ENCODE measurements around the gene PAX2.

Gene PAX2

DNA sequence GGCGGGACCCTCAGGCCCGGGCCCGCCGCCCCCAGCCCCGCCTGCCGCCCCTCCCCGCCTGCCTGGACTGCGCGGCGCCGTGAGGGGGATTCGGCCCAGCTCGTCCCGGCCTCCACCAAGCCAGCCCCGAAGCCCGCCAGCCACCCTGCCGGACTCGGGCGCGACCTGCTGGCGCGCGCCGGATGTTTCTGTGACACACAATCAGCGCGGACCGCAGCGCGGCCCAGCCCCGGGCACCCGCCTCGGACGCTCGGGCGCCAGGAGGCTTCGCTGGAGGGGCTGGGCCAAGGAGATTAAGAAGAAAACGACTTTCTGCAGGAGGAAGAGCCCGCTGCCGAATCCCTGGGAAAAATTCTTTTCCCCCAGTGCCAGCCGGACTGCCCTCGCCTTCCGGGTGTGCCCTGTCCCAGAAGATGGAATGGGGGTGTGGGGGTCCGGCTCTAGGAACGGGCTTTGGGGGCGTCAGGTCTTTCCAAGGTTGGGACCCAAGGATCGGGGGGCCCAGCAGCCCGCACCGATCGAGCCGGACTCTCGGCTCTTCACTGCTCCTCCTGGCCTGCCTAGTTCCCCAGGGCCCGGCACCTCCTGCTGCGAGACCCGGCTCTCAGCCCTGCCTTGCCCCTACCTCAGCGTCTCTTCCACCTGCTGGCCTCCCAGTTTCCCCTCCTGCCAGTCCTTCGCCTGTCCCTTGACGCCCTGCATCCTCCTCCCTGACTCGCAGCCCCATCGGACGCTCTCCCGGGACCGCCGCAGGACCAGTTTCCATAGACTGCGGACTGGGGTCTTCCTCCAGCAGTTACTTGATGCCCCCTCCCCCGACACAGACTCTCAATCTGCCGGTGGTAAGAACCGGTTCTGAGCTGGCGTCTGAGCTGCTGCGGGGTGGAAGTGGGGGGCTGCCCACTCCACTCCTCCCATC is 82.7 kb downstream of the PAX2 start:
- Histone ChIP-seq H3K4me3 (ENCODE audit: low read length) (no peak overlapping the region), H3K9ac (ENCODE audit: low read length) (no peak overlapping the region), H3K9me3 (ENCODE audit: control insufficient read depth, low read length) (no peaks in the 10 kb centered on the region), H3K27me3 (replicated peaks; ENCODE audit: control insufficient read depth, insufficient read depth, low read length) (peaks cover 63% of the 10 kb centered on the region), H3K4me1 (ENCODE audit: control insufficient read depth, insufficient read depth, low read length) (peaks cover 7% of the 10 kb centered on the region), H3K36me3 (ENCODE audit: control insufficient read depth, insufficient read depth, low read length, severe bottlenecking) (no peaks in the 10 kb centered on the region)
- peak; percentile 40 for DNase-seq (ENCODE audit: low read depth)

- Histone ChIP-seq H3K4me3 (ENCODE audit: low read length) (peak overlapping the region; percentile 50), H3K27me3 (replicated peaks; ENCODE audit: control insufficient read depth, insufficient read depth, low read length) (peaks cover 61% of the 10 kb centered on the region), H3K9me3 (ENCODE audit: control insufficient read depth, low read length) (no peaks in the 10 kb centered on the region), H3K36me3 (ENCODE audit: control insufficient read depth, insufficient read depth, low read length, severe bottlenecking) (no peaks in the 10 kb centered on the region), H3K4me1 (ENCODE audit: control insufficient read depth, insufficient read depth, low read length) (peaks cover 7% of the 10 kb centered on the region), H3K9ac (ENCODE audit: low read length) (no peak overlapping the region)
- no peak for DNase-seq (ENCODE audit: low read depth)
These were observed 83.3 kb downstream of the PAX2 start for GRCh38 chr10:100828738-100829096.

- Histone ChIP-seq H3K27me3 (replicated peaks; ENCODE audit: control insufficient read depth, insufficient read depth, low read length) (peaks cover 59% of the 10 kb centered on the region), H3K9ac (ENCODE audit: low read length) (no peak overlapping the region), H3K4me1 (ENCODE audit: control insufficient read depth, insufficient read depth, low read length) (peaks cover 7% of the 10 kb centered on the region), H3K4me3 (ENCODE audit: low read length) (peak overlapping the region; percentile 50), H3K9me3 (ENCODE audit: control insufficient read depth, low read length) (no peaks in the 10 kb centered on the region), H3K36me3 (ENCODE audit: control insufficient read depth, insufficient read depth, low read length, severe bottlenecking) (no peaks in the 10 kb centered on the region)
- DNase-seq (ENCODE audit: low read depth): peak; percentile 19
These were observed 83.9 kb downstream of the PAX2 start for GRCh38 chr10:100829097-100829870.

GRCh38 chr10:100829933-100830727 is 84.7 kb downstream of the PAX2 start:
- H3K27me3 ChIP-seq (replicated peaks; ENCODE audit: control insufficient read depth, insufficient read depth, low read length): peaks cover 62% of the 10 kb centered on the region

DNA sequence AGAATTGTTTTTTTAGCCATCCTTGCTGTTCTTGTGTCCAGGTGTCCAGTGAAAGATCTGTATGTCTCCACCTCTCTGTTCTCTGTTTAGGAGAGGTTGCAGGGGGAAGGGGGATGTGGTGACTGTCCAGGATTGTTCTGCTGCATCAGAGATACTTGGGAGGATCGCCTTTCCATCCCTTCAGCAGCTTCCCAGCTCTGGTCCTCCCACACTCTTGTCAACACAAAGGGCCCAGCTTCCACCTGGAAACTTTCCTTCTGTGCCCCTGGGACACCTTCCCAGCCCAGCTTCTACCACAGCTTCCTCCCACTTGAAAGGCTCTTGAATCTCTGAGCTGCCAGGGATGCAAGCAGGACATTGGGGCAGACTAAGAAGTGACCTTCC is 85.3 kb downstream of the PAX2 start:
- Histone ChIP-seq H3K36me3 (ENCODE audit: control insufficient read depth, insufficient read depth, low read length, severe bottlenecking) (no peaks in the 10 kb centered on the region), H3K4me1 (ENCODE audit: control insufficient read depth, insufficient read depth, low read length) (peaks cover 7% of the 10 kb centered on the region), H3K9ac (ENCODE audit: low read length) (no peak overlapping the region), H3K4me3 (ENCODE audit: low read length) (no peak overlapping the region), H3K27me3 (replicated peaks; ENCODE audit: control insufficient read depth, insufficient read depth, low read length) (peaks cover 64% of the 10 kb centered on the region), H3K9me3 (ENCODE audit: control insufficient read depth, low read length) (no peaks in the 10 kb centered on the region)
- no peak for DNase-seq (ENCODE audit: low read depth)

More at GRCh38 chr10:100829933-100830727, 84.7 kb downstream of the PAX2 start:
- Histone ChIP-seq H3K4me3 (ENCODE audit: low read length) (no peak overlapping the region), H3K36me3 (ENCODE audit: control insufficient read depth, insufficient read depth, low read length, severe bottlenecking) (no peaks in the 10 kb centered on the region), H3K9me3 (ENCODE audit: control insufficient read depth, low read length) (no peaks in the 10 kb centered on the region), H3K9ac (ENCODE audit: low read length) (no peak overlapping the region), H3K4me1 (ENCODE audit: control insufficient read depth, insufficient read depth, low read length) (peaks cover 7% of the 10 kb centered on the region)
- no peak for DNase-seq (ENCODE audit: low read depth)

DNA sequence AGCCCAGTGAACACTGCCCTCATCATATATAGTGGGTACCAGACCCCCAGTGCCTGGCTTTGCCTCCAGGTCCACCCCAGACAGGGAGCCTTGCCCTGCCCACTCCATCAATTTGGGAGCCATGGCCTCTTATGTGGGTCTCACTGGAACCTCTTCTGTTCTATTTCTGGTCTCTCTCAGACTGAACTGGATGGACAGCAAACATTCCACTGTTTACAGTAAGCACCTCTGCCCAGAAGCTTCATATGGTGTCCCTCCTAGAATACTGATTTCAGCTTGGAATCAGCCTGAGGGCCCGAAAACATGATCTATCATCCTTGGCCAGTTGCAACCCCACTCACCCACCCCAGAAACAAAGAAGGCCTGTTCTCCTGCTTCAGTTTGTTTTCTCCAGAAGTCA is 86.4 kb downstream of the PAX2 start:
- Histone ChIP-seq H3K4me3 (ENCODE audit: low read length) (no peak overlapping the region), H3K36me3 (ENCODE audit: control insufficient read depth, insufficient read depth, low read length, severe bottlenecking) (no peaks in the 10 kb centered on the region), H3K4me1 (ENCODE audit: control insufficient read depth, insufficient read depth, low read length) (peaks cover 7% of the 10 kb centered on the region), H3K27me3 (replicated peaks; ENCODE audit: control insufficient read depth, insufficient read depth, low read length) (peaks cover 65% of the 10 kb centered on the region), H3K9me3 (ENCODE audit: control insufficient read depth, low read length) (no peaks in the 10 kb centered on the region), H3K9ac (ENCODE audit: low read length) (no peak overlapping the region)
- DNase-seq (ENCODE audit: low read depth): no peak

GRCh38 chr10:100835810-100836209 is 90.4 kb downstream of the PAX2 start:
- Histone ChIP-seq H3K27me3 (replicated peaks; ENCODE audit: control insufficient read depth, insufficient read depth, low read length) (peaks cover 77% of the 10 kb centered on the region), H3K4me1 (ENCODE audit: control insufficient read depth, insufficient read depth, low read length) (no peaks in the 10 kb centered on the region), H3K9me3 (ENCODE audit: control insufficient read depth, low read length) (peaks cover 7% of the 10 kb centered on the region), H3K36me3 (ENCODE audit: control insufficient read depth, insufficient read depth, low read length, severe bottlenecking) (no peaks in the 10 kb centered on the region), H3K4me3 (ENCODE audit: low read length) (no peak overlapping the region), H3K9ac (ENCODE audit: low read length) (no peak overlapping the region)
- no peak for DNase-seq (ENCODE audit: low read depth)

GRCh38 chr10:100836891-100837290 is 91.5 kb downstream of the PAX2 start:
- H3K4me1 ChIP-seq (ENCODE audit: control insufficient read depth, insufficient read depth, low read length): no peaks in the 10 kb centered on the region
- H3K27me3 ChIP-seq (replicated peaks; ENCODE audit: control insufficient read depth, insufficient read depth, low read length): peaks cover 70% of the 10 kb centered on the region
- H3K36me3 ChIP-seq (ENCODE audit: control insufficient read depth, insufficient read depth, low read length, severe bottlenecking): no peaks in the 10 kb centered on the region
- no peak for DNase-seq (ENCODE audit: low read depth)
- no peak overlapping the region for H3K9ac ChIP-seq (ENCODE audit: low read length)
- no peak overlapping the region for H3K4me3 ChIP-seq (ENCODE audit: low read length)
- H3K9me3 ChIP-seq (ENCODE audit: control insufficient read depth, low read length): peaks cover 13% of the 10 kb centered on the region

DNA sequence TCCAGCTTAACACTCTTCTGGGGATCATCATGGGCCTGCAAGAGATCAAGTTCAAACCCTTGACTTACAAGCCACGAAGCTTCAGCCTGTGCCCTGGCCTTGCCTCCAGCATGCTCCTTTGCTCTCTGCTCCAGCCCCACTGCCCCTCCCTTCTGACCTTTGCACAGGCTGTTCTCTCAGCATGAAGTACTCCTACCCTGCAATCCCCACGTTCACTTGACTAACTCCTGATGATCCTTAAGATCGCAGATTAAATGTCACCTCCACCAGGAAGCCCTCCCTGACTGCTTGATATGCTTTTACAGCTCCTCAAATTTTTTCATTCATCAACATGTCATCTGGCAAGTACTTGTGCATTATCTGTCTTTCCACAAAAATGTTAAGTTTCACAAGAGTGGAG is 91.9 kb downstream of the PAX2 start:
- no peak overlapping the region for H3K4me3 ChIP-seq (ENCODE audit: low read length)
- H3K36me3 ChIP-seq (ENCODE audit: control insufficient read depth, insufficient read depth, low read length, severe bottlenecking): no peaks in the 10 kb centered on the region
- H3K9ac ChIP-seq (ENCODE audit: low read length): no peak overlapping the region
- no peak for DNase-seq (ENCODE audit: low read depth)
- peaks cover 13% of the 10 kb centered on the region for H3K9me3 ChIP-seq (ENCODE audit: control insufficient read depth, low read length)
- no peaks in the 10 kb centered on the region for H3K4me1 ChIP-seq (ENCODE audit: control insufficient read depth, insufficient read depth, low read length)
- H3K27me3 ChIP-seq (replicated peaks; ENCODE audit: control insufficient read depth, insufficient read depth, low read length): peaks cover 66% of the 10 kb centered on the region

GRCh38 chr10:100838986-100839385 is 93.6 kb downstream of the PAX2 start:
- Histone ChIP-seq H3K9me3 (ENCODE audit: control insufficient read depth, low read length) (peaks cover 13% of the 10 kb centered on the region), H3K27me3 (replicated peaks; ENCODE audit: control insufficient read depth, insufficient read depth, low read length) (peaks cover 55% of the 10 kb centered on the region), H3K9ac (ENCODE audit: low read length) (no peak overlapping the region), H3K4me3 (ENCODE audit: low read length) (no peak overlapping the region), H3K36me3 (ENCODE audit: control insufficient read depth, insufficient read depth, low read length, severe bottlenecking) (no peaks in the 10 kb centered on the region), H3K4me1 (ENCODE audit: control insufficient read depth, insufficient read depth, low read length) (no peaks in the 10 kb centered on the region)
- DNase-seq (ENCODE audit: low read depth): no peak

GRCh38 chr10:100841528-100841927 is 96.1 kb downstream of the PAX2 start:
- Histone ChIP-seq H3K36me3 (ENCODE audit: control insufficient read depth, insufficient read depth, low read length, severe bottlenecking) (no peaks in the 10 kb centered on the region), H3K4me1 (ENCODE audit: control insufficient read depth, insufficient read depth, low read length) (no peaks in the 10 kb centered on the region), H3K9ac (ENCODE audit: low read length) (no peak overlapping the region), H3K27me3 (replicated peaks; ENCODE audit: control insufficient read depth, insufficient read depth, low read length) (peaks cover 52% of the 10 kb centered on the region), H3K9me3 (ENCODE audit: control insufficient read depth, low read length) (peaks cover 13% of the 10 kb centered on the region), H3K4me3 (ENCODE audit: low read length) (no peak overlapping the region)
- DNase-seq (ENCODE audit: low read depth): no peak

All from adipocyte (in vitro differentiated cells).